BE2C (cell line): ENCODE measurements around the gene GALNT9.
"Not testable (repeated sequence)": the region's sequence is repeated elsewhere in the genome, so short reads cannot be mapped to it uniquely, and the experiment has no call there.

Experiments used
- DNase-seq: peaks from one replicate; pipeline ENCODE4 v3.0.0-alpha.2; 2020
- H3K27me3 ChIP-seq: fragments of 250-450 bp; sonication (Bioruptor Pico); 2 replicates; pipeline ENCODE4 v1.5.1; 2020; ENCODE audit warnings: mild to moderate bottlenecking
- H3K36me3 ChIP-seq: fragments of 250-450 bp; sonication (Bioruptor Pico); 2 replicates; pipeline ENCODE4 v1.5.1; 2020; ENCODE audit warnings: mild to moderate bottlenecking
- H3K4me1 ChIP-seq: fragments of 250-450 bp; sonication (Bioruptor Pico); 2 replicates; pipeline ENCODE4 v1.5.1; 2020
- H3K4me3 ChIP-seq: 2 replicates; pipeline ENCODE4 v1.5.1; 2011; ENCODE audit warnings: low read depth, low read length
- H3K9me3 ChIP-seq: fragments of 250-450 bp; sonication (Bioruptor Pico); 2 replicates; pipeline ENCODE4 v1.5.1; 2020
- TF ChIP-seq, protein P1 (sequence below): IDR thresholded peaks from 2 replicates; pipeline ENCODE4 v1.5.1; 2012; ENCODE audit warnings: mild to moderate bottlenecking, low read depth, low read length

The GALNT9 gene

GRCh38 chr12:132266802-132267201, 62.6 kb downstream of the GALNT9 start:
- H3K4me3 ChIP-seq: no peak overlapping the region
- no peaks in the 10 kb centered on the region for H3K4me1 ChIP-seq
- H3K9me3 ChIP-seq: no peaks in the 10 kb centered on the region; the same call in 1 of the 2 replicates
- DNase-seq: no peak
- TF ChIP-seq, protein P1, sequence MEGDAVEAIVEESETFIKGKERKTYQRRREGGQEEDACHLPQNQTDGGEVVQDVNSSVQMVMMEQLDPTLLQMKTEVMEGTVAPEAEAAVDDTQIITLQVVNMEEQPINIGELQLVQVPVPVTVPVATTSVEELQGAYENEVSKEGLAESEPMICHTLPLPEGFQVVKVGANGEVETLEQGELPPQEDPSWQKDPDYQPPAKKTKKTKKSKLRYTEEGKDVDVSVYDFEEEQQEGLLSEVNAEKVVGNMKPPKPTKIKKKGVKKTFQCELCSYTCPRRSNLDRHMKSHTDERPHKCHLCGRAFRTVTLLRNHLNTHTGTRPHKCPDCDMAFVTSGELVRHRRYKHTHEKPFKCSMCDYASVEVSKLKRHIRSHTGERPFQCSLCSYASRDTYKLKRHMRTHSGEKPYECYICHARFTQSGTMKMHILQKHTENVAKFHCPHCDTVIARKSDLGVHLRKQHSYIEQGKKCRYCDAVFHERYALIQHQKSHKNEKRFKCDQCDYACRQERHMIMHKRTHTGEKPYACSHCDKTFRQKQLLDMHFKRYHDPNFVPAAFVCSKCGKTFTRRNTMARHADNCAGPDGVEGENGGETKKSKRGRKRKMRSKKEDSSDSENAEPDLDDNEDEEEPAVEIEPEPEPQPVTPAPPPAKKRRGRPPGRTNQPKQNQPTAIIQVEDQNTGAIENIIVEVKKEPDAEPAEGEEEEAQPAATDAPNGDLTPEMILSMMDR: no peak
- peaks cover 33% of the 10 kb centered on the region for H3K27me3 ChIP-seq
- no peaks in the 10 kb centered on the region for H3K36me3 ChIP-seq

GRCh38 chr12:132266370-132266769, 63.0 kb downstream of the GALNT9 start:
- DNase-seq: no peak
- no peak overlapping the region for H3K4me3 ChIP-seq
- H3K36me3 ChIP-seq: no peaks in the 10 kb centered on the region
- no peaks in the 10 kb centered on the region for H3K4me1 ChIP-seq
- TF ChIP-seq, protein P1: no peak
- no peaks in the 10 kb centered on the region; the same call in 1 of the 2 replicates for H3K9me3 ChIP-seq
- peaks cover 29% of the 10 kb centered on the region for H3K27me3 ChIP-seq

DNA sequence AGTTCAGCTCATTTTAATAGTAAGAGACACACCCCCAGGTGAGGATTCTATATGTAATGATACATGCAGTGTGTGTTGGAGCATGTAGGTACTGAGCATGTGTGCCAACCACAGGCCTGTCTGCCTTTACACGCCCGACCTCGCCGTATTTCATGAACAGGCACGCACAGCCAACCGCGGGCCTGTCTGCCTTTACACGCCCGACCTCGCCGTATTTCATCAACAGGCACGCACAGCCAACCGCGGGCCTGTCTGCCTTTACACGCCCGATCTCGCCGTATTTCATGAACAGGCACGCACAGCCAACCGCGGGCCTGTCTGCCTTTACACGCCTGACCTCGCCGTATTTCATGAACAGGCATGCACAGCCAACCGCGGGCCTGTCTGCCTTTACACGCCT, 63.6 kb downstream of the GALNT9 start:
- H3K9me3 ChIP-seq, H3K4me1 ChIP-seq, H3K36me3 ChIP-seq, H3K4me3 ChIP-seq, DNase-seq: not testable (repeated sequence)
- peaks cover 24% of the 10 kb centered on the region for H3K27me3 ChIP-seq

- H3K4me3 ChIP-seq: no peak overlapping the region
- H3K27me3 ChIP-seq: peaks cover 18% of the 10 kb centered on the region
- H3K36me3 ChIP-seq: no peaks in the 10 kb centered on the region
- no peaks in the 10 kb centered on the region; the same call in 1 of the 2 replicates for H3K9me3 ChIP-seq
- H3K4me1 ChIP-seq: no peaks in the 10 kb centered on the region
- no peak for DNase-seq
- TF ChIP-seq, protein P1: no peak
Observed at GRCh38 chr12:132265056-132265800, 64.2 kb downstream of the GALNT9 start.

GRCh38 chr12:132264086-132265010, 65.0 kb downstream of the GALNT9 start:
- Histone ChIP-seq H3K4me3 (no peak overlapping the region), H3K36me3 (no peaks in the 10 kb centered on the region), H3K4me1 (no peaks in the 10 kb centered on the region), H3K27me3 (peaks cover 14% of the 10 kb centered on the region), H3K9me3 (no peaks in the 10 kb centered on the region; the same call in 1 of the 2 replicates)
- DNase-seq: no peak
- TF ChIP-seq, protein P1: no peak

DNA sequence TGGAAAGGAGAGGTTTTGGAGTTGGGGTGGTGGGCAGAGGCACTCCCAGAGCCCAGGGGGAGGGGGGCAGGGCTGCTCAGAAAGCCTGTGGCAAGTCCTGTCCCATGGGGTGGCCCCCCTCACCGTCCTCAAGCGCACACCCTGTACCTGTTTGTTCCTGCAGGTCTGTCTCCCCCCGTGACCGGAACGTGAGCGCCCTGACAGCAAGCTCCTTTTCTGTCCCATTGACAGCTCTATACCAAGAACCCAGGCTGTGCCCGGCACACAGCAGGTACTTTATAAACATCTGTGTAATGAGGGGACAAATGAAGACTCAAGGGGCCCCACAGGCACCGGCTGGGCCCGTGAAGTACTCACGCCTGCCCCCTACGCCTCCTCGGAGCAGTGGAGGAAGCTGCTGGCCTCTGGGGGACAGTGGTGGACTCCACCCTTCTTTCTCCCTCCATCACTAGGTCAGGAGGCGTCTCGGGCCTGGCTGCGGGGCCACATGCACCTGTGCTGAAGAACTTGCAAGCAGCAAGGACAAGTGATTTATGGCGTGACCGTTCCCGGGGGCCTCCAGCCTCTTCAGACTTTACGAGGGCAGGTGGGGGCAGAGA, 65.8 kb downstream of the GALNT9 start:
- H3K27me3 ChIP-seq: peaks cover 14% of the 10 kb centered on the region
- no peaks in the 10 kb centered on the region for H3K4me1 ChIP-seq
- H3K4me3 ChIP-seq: no peak overlapping the region
- TF ChIP-seq, protein P1: no peak
- DNase-seq: no peak
- no peaks in the 10 kb centered on the region; the same call in 1 of the 2 replicates for H3K9me3 ChIP-seq
- H3K36me3 ChIP-seq: no peaks in the 10 kb centered on the region
